RPMI8226 (cell line): ENCODE data around the gene TGFBR3.
A peak's percentile ranks its signal among the peaks of the same experiment; 100 is the strongest.

Experiments
- DNase-seq: peaks from one replicate; pipeline ENCODE4 v3.0.0-alpha.2; 2015

The TGFBR3 gene

DNA sequence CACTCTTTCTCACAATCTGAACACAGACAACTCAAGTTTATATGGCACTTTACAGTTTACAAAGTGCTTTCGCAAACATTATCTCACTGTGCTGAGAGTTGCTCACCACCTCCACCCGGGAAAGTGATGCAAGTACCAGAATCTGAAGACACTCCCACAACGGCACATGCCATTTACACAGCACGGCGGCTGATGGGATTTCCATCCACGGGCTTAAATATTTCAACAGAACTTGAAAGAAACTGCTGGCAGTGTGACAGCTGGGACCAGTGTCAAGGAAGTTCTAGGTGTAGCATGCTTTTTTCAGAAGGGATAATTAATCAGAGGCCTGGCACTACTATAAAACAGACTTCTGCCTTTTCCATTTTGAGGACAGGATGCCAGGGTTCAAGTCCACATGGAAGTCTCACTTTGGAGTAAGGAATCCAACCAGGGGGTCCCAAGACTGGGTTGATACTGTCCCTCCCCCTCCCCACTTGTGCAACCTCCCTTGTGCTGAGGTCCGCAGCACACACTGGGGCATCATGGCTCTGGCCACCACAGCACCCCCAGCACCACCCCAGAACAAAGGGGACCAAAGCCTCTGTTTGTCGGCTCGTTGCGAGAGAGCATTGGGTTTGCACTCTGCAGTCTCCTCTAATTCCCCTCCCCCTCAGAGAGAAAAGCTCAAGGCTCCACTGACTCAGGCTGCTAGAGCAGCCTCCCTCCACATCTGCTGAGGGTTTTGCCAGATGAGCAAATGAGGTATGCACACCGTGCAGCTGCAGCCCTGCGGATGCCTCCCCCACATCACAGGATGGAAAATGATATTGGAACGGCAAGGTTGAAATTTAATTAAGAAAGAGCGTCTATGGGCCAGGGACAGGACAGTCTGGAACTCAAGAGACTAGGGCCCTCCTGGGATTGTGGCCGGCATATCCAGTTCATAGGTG is 154.9 kb downstream of the TGFBR3 start:
- peak; percentile 74 for DNase-seq

DNA sequence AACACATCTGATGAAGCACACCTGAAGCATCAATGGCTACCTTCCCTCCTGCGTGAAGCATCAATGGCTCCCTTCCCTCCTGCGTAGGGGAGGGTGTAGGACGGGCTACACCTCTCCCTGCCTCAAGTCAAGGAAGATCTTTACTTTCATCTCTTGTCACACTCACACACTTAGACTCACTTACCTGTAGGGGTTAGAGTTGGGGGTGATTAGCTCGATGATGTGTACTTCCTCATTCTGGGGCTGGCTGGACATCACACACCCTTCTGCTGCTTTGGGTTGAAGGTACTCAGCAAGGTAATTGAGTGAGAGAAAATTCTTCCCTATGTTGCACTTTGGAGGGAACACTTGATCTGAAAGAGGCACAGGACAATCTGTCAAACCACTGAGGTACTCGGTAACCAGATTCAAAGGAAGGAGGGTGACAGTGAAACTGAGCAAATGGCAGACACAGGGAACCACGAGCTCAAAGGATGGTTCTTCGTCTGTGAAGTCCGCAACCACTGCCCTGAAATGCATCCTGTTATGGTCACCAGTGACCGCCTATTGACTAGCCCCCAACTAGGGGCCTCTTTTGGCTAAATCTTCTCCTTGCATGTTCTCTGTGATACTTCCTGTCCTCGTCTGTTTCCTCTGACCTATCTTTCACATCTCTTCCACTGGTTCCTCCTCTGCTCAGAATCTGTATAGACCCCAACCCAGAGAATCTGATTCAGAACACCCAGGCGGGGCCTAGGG is 156.2 kb downstream of the TGFBR3 start:
- DNase-seq: no peak

DNA sequence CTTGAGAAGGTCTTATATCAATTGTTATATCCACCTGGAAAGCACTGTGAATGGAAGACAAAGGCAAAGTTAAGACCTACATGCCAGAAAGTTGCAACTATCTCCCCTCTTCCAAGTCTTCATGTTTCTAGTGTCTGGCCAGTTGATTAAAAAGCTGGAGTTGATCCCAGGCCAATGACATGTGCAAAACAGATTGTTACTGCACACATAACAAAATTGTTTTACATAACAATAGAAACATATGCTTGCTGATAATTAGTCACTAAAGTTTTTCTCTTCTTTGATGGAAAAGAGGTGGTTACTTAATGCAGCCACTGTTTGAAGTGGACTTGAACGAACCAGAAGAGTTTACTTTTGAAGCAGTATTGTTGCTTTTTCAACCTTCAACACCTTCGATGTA is 158.2 kb downstream of the TGFBR3 start:
- DNase-seq: no peak

DNA sequence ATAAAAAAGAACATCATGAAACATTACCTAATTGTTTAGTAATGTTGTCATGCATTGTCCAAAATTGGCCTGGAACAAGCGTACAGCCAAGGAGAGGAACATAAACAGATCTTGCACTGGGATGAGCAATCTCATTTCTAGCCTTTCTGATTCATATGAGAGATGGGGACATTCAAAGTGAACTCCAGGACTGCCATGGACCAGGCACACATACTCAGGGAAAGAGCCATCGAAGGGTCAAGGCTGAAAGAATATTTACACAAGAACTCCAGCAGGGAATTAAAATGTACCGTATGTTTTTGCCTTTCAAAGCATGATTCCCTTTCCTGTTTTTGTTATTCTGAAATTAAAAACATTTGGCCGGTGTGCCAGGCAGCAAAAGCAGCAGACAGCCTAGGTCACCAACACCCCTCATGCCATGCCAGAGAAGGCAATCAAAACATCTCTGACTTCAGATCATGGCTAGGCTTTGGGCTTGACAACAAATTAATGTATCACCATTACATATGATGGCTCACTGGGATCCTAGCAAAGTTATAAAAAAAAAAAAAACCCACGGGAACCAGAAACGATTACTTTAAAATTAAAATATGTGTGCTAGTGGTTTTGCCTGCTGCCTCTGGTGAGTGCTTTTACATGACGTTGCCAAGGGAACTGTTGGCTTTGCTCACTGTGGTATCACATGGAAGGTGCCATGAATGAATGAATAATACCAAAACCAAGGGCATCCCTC is 159.8 kb downstream of the TGFBR3 start:
- DNase-seq: no peak

DNA sequence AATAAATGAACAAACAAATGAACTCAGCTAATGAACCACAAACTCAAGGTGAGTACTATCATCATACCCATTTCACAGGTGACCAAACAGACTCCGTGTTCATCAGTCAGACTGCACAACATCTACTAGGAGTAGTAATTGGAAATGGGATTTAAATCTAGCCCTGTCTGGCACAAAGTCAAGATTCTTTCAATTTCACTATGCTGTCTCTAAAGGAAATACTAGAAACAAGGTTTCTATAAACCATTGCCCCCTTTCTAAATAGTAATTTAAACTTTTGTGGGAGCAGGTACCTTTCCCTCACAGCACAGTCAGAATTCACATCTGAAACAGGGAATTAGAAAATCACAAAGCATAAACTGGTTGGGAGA is 160.3 kb downstream of the TGFBR3 start:
- DNase-seq: no peak

DNA sequence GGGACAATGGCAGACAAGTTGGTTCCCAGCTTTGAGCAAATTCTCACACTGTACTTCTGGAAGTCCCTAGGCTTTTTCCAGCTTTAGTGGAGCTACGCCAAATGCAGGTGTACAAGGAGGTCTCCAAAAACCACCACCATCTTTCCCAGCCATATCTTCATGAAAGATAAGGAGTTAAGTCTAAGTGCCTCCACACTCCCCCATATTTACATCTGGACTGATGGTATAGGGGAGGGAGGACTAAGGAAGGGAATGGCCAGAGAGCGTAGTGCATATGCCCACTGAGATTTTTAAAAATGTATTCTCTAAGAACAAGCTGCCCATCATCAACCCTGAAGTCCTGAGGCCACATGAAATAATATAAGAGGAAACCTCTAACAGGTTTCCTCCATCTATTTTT is 161.3 kb downstream of the TGFBR3 start:
- DNase-seq: no peak

DNA sequence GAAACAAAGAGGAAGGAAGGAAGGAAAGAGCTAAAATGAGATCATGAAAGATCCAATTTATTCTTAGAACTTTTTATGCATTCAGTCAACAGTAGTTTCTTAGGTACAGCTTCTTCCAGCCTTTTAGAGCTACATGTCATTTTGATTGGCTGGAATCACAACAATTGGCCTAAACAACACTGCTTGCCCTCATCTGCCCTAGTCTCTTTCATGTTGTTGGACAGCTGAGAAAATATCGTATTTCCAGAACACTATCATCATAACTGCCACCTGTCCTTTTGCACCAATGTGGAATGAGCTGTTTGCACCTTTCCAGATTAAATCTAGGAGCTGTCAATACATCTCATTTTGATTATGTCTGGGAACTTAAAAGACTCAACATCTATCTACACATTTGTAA is 161.7 kb downstream of the TGFBR3 start:
- no peak for DNase-seq

DNA sequence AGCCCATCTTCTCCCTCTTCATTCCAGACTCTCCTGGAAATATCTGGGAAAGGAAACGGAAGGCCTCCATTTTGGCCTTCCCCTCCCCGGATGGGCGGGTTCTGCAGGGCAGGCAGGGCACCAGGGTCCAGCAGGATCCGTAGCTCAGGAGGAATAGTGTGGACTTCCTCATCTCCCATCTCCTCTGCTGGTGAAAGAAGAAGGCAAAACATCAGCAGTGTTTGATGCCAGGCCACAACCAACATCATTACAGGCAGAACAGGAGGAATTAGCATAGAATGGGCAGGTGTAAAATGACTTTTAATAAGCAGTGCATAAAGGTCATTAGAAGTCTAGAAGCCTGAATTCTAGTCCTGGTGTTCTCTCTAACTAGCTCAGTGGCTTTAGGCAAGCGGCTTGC is 165.9 kb downstream of the TGFBR3 start:
- no peak for DNase-seq

DNA sequence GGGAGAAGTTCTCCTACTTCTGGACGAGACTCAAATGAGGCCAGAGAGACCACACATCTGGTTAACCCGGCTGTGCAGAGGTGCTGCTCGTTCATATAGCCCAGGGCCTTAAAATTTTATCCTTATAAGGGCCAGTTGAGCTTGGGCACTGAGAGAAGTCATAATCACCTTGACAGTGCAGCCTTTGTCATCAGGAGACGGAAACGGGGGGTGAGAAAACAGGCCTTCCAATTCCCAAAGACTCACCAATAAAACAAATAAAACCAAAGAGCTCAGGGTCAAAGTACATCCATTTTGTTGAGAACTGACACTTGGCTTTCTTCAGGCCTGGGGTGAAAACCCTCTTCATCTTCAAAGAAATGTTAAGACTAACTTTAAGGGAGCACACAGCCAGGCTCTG is 167.1 kb downstream of the TGFBR3 start:
- no peak for DNase-seq

DNA sequence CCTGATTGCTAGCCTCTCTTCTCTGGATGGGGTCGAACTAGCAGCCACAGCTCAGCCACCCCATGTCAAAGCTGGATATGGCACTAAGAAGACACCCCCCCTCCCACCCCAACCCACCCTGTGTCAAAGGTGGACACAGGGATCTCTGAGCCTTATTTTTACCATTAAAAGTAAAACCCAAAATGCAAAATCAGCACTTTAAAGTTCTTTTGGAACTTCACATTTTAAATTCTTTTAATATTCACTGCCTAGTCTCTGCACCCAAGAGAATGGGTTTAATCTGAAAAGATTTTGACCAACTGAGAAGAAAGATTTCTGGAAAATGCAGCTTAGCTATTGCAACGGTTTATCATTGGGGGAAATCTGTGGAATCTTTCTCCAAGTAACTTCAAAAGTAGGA is 167.6 kb downstream of the TGFBR3 start:
- no peak for DNase-seq

DNA sequence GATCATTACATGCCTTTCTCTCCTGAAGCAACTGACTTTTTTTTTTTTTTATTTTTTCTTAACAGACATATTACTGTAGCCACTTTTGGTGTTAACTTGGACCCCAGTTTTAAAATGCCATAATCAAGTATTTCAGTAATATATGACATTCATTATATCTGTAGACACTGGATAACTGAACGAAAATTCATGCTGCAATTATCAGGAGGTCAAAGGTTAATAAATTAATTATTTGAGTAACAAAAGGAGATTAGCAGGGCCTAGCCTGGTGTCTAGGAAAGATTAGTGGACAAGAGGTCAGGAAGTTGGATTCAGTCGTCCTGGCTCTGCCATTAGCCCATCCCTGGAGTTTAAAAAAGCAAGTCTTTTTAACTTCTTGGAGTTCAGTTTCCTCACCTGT is 168.1 kb downstream of the TGFBR3 start:
- DNase-seq: no peak

DNA sequence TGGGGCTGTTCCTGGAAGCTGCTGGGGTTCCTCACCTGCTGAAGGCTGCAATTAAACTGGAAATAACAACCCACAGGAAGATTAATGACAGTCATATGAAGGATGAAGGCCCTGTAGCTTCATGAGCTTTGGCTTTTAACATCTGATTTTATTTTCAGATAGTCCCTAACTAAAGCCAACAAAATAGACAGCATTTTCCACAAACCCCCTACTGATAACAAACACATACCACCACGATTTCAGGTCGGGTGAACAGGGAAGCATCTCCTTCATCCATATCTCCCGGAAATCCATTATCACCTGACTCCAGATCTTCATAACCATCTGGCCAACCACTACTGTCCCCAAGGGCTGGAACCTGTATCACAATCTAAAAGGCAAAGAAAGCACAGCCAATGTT is 169.6 kb downstream of the TGFBR3 start:
- DNase-seq: no peak

DNA sequence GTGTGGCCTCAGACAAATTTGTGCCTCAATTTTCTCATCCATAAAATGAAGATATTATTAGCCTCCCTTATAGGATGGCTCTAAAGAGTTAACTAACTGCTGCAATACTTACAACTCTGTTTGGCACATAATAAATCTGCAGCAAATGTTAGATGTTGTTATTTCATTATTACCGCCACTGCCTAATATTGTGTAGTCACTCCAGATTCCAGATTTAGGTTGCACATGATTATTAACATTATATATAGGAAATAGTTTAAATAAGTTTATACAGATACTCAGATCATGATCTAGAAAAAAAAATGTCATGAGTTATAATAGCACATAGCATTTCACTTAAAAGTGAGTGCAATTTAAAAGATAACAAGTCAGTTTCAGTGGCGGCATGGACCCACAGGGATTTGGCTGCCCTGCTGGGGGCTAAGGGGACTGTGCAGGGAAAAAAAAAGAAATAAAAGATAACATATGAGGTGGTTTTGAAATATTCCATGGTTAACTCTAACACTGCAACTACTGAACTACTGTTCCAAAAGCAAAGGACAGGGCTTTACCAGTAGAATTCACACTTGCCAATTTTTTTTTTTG is 170.4 kb downstream of the TGFBR3 start:
- no peak for DNase-seq

DNA sequence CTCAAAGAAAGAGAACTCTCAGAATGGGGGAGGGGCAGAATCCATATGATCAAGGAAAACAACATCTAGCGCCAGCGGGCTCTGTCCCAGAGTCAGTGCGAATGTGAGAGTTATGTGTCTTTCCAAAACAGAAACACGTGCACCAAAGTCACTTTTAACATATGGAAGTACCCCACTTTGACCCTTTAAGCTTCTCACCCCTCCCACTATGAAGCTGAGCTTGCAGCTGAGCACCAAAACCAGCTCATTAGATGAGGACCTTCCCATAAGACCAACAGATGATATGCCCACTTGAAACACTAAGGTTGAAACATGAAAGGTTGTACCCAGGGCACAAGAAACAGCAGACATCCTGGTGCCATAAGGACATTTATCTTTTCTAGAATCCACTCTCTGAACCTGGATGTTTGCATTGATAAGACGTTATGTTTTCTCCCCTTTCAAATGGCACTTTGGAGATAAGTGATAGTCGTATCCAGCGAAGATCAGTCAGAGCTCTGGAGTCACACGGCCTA is 171.0 kb downstream of the TGFBR3 start:
- DNase-seq: no peak

DNA sequence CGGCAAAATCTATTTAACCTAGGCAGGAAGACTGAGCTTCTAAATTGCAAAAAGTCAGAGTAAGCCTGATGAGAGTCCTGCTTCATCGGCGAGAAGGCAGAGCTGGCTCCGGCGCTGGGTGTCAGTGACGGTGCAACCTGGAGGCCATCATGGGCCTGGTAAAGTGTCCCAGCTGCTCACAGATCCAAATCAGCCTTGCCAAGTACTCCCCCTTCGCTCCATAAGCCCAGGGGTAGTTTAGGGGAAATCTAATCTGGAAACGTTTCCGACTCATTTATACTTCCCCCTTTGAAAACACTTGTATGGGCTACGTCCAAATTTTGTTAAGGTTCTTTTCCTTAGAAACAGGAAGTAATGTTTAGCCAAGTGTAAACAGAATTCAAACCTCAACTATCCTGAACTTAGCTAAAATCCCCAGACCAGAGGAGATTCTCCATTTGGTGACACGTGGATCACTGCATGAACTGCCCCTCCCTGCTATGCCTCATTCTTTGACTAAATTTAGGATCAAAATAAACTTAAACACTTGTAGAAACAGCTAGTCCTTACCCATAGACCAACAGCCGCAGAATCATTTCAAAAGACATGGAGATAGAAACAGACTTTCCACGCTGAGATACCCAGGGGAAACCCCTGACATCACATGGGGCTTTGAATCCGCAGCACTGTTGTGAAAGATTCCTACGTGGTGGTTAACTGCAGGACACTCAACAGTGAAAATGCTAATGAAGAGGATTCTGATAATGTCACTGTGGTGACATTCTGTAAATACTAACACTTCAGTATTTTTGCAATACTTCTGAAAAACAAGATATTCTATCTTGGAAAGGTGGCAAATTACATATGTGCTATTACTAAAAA is 172.7 kb downstream of the TGFBR3 start:
- no peak for DNase-seq

DNA sequence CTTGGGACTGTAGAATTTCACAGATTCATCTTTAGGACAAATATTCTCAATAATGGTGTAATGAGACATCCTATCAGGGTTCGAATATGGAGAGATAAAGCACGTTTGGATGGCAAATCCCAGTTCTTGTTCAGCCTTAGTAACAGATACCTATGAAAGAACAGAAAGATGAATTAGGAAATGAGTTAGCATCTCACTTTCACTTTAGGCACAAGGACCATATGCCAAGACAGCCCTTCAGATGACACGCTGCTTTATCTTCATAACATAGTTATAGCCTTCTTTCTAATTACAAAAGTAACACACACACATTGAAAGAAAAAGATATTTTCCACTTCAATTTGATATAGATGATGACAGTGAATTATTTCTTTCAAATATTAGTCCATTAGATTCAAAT is 173.6 kb downstream of the TGFBR3 start:
- no peak for DNase-seq

DNA sequence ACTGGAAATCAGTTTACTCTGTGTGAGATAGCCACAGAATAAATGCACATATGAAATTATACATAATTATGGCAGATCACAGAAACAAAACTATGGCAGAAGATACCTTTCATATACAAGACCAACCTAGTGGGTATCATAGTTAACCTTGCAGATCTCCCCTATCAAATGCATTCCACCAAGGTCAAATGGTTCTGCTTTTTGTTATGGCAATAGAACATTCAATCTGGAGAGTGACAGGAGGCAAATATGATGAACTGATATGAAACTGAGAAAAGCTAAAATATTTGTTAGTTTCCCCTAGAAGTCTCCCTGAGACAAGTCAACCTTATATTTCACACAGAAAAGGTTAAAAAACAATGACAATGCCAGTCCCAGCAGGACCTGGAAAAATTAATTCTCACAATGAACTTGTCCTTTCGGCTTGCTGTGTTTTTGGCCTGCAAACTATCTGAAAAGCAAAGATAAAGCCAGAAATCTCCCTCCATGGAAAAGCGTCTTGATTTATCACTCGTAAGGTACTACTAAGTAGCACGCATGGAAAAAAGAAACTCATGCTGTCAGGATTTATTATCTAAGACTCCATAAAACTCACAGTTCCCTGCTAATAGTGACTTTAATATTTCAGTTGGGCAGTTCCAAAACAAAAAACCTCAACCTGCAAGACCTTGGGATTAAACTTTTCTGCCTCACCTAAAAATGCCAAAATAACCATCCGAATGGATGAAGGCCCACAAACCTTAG is 174.3 kb downstream of the TGFBR3 start:
- DNase-seq: no peak

DNA sequence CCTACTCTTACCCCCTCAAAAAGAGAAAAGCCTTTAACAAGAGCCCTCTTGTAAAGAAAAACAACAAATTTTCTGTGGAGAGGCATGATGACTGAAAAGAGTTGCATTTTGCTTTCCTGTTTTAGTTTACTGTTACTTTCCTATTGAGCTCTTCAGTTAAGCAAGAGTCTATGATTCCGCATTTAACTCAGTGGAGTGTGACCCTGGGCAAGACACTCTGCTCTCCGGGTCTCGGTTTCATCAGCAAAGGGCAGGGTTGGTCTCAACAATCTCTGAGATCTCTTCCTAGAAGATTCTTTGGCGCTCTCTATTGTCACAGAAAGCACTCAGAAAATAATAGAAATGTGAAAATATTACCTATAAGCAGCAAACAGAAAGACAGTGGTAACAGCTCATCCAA is 175.7 kb downstream of the TGFBR3 start:
- no peak for DNase-seq

DNA sequence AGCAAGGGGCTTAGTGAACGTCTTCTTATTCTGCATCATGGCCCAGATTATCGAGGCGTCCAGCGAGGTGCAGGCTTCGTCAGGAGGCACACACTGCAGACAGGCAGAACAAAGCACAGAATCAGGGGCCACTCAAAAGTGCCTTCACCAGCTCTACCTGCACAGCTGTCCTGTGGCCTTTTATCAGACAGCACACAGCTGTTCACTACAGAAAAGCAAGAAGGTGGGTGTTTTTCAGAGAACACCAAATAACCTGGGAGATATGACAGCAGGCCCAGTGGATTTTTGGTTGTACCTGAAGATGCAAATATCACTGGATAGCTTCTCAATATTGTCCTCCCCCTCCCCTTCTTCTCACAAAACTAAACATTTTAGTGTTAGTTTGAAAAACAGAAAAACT is 177.3 kb downstream of the TGFBR3 start:
- DNase-seq: no peak

DNA sequence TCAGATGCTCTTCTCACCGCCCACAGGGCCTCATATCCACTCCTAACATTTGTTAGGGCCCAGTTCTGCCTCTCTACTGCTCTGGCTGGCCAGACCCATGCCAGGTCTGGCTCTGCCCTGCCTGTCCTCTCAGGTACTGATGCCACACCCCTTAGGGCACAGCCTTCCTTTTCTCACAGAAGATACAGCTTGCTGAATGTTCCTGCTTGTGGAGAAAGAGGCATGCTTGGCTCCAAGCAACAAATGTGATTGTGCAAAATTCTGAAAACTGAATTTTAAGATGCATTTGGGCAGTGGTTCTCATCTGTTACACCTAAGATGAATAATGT is 178.1 kb downstream of the TGFBR3 start:
- DNase-seq: no peak

DNA sequence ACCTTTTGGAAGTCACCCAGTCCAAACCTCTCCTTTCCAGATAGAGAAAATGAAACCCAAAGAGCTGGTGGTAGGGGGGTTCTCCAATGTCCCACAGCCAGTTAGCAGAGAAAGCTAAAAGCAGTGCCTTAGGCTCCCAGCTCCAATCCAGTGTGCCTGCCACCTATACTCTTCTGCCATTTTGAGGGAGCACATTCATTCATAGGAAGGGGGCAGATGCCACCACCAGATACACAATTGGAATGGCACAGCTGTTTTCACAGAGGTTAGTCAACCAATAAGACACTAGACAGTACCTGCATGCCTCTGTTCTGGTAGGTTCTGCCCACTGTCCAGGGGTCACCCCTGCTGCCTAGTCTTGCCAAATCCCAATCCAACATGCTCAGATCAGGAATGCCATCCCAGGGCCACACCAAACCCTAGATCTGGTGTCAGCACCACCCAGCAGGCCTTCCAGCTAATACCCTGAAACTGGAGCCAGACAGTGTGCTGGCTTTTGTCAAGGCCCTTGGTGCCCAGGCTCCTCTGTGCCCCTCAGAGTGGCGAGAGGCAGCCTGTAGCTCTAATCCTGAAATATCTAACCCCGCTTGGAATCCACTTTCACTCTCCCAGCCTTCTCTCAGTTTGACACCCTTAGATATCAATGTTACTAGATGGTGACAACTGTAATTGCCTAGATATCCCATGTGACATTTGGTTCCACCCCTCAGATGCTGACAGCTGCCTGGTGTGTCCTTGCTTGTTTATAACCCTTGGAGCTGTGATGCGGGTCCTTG is 178.6 kb downstream of the TGFBR3 start:
- DNase-seq: no peak
